GM21447 (cell line): ENCODE data around the gene HOXC9.

ENCODE experiments used
- ATAC-seq: cut with Tn5 transposase; IDR thresholded peaks from one replicate; pipeline ENCODE4 v1.9.1; 2021; ENCODE audit not compliant: unreplicated experiment

Gene HOXC9

DNA sequence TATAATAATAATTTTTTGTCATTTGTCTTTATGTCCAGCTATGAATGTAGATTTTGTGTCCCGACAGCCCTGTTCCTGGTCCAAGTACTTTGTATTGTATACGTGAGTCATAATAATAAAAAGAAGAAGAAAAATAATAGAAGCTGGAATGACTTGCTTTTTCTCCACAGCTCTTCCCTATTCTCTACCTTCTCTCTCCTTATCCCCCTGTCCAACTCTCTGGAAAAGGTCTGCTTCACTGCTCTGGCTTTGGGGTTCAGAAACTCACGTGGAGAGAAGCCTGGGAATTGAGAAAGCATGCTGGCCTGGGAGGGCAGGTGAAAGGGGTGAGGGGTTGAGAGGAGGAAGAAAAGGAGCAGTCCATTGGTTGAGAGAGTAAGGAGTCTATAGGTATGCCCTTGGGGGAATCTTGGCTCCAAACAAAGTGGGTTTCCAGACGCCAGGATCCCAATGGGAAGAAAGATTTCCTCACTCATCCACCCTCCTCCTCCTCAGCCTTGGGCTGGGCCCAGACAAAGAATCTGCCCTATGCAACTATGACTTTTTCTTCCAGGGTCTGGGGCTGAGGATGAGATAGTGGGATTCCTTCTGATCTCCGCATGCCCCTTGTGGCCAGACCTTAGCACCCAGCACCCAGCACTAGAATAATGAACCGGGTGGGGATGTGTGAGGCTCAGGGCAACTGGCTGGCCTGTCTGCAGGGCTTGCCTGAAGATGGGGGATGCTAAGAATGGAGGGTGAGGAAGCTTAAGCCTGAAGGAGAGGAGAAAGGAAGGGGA lies 12.9 kb downstream of the HOXC9 start:
- no peak for ATAC-seq

DNA sequence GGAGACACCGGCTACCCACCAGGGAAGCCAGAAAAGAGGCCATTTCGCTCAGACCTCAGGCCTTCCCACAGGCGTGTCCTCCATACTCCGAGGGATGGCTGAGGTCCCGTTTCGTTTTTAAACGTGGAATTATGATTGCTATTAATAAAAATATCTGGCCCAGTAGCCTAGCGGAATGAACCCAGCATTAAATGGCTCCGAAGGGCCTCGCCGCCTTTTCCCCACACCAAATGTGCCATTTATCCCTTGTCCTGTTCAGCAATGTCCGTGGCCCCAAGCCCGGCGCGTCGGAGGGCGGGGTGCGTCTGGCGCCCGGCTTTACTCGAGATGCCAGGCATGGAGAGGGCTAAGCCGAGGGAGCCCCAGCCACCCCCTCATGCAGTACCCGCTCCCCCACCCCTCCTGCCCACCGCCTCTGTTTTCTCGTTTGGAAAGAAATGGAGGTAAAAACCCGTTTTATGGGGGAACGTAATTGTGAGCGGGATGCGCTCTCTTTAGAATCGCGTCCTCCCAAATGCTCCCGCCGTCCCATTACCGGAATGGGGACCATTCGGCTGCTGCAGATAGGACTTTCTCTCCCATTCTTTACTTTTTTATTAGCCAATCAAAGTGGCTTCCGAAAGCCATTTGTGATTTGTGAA lies 14.5 kb downstream of the HOXC9 start:
- no peak for ATAC-seq

DNA sequence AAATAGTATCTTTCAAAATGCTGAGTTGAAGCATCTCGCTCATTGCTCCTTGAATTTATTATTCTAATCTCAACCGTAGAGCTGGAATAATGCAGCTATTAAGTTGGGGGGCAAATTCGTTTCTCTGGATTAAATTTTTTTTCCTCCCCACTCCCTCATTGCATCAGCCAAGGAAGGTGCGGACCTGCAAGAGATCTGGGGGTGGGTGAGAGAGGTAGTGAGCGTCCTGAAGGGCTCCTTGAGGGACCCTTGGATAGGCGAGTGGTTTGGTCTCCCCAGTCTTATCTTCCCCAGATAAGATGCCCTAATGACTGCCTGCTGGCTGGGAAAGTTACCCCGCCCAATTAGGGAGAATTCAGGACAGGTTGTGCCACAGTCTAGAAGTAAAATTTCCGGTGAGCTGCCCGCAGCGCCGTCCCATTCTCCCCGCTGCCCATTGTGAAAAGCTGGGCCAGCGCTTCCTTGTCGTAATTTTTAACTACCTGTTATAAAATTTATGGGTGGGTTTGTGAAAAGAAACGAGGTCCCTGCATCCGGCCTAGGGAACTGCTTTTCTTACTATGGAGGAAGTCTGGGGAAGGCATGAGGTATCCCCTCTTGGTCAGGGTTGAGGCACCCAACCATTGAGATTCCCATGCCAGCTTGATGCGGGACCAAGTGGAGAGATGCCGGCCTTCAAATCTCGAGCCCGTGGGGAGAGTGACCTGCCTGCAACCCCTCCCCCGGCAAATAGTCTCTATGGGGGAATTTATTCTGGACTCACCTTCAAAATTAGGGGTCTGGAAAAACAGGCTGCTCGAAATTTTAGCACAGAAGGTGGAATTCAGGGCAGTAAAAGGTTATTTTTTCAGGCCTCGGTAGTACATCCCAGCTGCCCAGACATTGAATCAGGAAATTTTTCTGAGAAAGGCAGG lies 15.3 kb downstream of the HOXC9 start:
- no peak for ATAC-seq

DNA sequence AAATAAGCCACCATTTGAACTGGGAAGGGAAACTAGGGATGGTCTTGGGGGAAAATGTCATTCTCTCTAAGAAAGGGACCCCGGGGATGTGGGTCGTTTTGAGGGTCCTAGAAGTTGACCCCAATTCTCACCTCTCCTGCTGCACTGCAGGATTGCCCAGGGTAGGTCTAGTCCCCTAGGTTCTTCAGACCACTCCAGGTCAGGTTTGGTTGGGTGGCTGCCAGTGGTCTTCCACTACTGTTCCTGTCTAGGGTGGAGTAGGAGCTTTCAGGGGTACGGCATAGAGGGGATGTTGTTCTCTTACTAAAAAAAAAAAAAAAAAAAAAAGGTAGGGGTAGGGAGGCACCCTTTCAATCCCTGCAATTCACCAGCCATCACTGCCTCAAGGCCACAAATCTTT lies 16.1 kb downstream of the HOXC9 start:
- ATAC-seq, result no peak

DNA sequence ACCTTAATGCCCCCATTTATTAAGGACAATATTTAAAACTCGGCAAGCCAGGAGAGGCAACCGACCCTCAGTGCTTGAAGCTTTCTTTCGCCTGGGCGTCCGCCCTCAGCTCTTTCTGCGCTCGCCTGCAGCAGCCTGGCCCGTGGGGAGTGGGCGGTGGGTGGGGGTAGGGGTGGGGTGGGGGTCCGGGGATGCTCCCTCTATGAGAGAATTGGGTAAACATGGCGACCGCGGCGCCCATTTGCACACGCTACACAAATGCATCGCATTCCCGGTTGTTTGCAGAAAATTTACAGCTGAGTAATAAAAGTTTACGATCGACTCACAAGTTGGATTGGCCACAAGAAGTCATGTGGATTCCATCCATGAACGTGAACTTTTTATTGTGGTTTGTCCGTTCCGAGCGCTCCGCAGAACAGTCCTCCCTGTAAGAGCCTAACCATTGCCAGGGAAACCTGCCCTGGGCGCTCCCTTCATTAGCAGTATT lies 16.6 kb downstream of the HOXC9 start:
- no peak for ATAC-seq

DNA sequence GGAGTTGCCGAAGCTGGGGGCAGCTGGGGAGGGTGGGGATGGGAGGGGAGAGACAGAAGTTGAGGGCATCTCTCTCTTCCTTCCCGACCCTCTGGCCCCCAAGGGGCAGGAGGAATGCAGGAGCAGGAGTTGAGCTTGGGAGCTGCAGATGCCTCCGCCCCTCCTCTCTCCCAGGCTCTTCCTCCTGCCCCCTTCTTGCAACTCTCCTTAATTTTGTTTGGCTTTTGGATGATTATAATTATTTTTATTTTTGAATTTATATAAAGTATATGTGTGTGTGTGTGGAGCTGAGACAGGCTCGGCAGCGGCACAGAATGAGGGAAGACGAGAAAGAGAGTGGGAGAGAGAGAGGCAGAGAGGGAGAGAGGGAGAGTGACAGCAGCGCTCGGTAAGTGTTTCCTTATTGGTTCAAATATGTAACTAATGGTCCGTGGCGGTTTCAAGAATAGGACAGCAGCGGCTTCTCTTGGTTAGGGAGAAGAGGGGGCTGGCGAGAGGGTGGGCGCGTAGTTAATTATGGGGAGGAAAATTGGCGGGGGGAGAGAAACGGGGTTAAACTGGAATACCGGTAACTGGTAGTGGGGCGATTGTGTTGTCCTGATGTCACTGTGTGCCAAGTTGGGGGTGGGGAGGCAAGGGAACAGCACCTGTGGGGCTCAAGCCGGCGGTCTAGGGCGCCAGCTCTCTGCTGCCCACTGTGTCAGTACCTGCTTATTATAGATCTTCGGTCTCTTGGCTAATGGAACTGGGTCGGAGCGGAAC lies 17.2 kb downstream of the HOXC9 start:
- ATAC-seq, result peak; percentile 35

DNA sequence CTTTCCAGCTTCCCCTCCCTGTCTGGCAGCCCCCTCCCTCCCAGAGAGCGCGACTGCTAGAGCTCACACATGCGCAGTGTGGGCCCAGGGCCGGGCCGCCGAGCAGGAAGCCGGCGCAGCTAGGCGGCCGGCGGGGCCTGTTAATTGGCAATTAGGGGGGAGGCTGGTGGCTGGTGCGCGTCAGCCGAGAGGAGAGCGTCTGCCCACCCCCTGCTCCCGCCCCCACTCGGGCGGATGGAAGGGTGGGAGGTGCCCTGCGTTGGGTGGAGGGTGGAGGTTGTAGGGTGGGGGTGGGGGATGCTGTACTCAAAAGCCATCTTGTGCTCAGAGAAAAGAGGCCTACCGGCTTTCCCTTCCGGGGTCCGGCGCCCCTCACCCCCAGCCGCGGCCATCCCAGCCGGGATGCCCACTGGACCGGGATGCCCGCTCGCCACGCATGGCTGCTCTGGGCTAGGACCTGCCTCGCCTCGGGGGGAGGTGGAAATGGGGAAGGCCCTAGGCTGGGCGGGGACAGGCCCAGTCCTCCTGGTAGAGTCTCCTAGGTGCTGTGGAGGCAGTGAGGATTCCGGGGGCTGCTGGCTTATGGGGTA lies 18.0 kb downstream of the HOXC9 start:
- peak; percentile 61 for ATAC-seq

DNA sequence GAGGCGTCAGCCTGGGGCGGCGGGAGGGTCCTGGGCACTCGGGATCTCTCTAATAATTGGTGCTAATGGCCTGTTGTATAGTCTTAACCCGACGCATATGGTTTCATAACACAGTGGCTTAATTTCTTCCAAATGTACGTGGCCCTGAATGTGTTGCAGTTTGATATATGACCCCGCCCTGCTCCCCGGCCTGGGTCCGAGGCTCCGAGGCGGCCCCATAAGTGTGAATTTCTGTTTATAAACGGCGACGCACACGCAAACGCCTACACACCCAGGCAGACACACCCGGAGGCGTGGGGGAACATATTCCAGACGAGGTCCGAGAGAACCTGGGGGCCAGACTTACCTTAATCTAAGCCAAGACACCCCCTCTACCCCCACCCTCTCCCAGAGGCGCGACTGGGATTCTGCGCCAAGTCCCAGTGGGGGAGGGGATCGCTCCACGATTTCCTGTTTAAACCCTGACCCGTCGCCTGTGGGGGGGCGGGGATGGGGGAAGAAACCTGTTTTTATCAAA lies 18.6 kb downstream of the HOXC9 start:
- ATAC-seq, result no peak

DNA sequence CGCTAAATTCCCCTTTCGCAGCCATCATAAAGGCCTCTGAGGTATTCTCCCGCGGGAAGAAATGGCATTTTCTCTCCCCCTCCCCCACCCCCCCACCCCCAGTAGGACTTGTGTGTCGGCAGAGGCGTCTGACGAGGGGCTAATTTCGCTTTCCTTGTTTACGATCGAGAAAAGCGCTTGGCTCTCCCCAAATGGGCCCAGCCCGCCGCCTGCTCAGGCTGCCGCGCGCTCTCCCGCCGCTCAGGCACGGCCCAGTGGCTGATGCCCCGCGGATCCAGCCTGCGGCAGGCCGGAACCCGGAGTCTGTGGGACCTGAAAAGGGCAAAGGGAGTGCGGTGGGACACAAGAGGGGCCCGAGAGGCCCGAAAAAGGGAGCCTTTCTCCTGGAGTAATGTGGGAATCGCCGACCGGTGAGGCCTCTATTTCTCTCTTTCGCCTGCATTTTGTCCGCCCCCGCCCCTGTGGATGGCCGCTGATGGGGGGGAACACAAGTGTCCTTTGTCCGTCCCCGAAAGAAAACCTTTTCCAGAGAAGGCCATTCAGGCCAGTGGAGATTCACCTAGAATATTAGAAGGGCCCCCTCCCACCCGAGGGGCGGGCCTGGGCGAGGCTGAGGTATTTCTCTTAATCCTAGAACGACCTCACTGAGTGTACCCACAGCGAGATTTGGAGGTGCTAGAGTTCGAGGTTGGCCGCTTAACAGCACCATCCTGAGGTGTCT lies 19.3 kb downstream of the HOXC9 start:
- ATAC-seq, result no peak

DNA sequence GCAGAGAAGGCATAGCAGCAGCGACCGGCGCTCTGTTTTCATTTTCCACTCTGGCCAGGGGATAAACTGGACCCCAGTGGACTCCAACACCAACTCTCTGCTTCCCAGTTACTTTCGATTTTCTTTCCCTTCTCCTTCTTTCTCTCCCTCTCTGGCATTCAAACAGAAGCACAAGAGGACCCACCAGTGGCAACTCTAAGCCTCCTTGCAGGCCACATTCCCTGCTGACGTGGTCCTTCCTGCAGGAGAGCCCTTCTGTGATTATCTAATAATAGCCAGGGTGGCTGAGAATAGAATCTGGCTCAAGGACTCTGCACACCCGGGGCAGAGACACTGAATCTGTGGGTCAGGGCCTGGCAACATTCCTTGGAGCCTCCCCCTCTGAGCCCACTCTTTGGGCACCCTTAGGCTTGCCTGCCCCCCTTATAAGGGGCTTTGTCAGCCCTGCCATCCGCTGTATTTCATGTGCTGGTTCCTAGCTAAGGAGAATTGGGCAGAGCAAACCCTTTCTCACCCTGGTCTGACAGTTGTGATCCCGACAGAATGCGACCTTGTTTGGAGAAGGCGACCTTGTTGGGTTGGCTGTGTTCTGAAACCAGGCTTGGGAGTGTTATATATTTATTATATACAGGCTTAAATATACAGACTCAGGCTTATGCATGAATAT lies 20.1 kb downstream of the HOXC9 start:
- ATAC-seq, result no peak

DNA sequence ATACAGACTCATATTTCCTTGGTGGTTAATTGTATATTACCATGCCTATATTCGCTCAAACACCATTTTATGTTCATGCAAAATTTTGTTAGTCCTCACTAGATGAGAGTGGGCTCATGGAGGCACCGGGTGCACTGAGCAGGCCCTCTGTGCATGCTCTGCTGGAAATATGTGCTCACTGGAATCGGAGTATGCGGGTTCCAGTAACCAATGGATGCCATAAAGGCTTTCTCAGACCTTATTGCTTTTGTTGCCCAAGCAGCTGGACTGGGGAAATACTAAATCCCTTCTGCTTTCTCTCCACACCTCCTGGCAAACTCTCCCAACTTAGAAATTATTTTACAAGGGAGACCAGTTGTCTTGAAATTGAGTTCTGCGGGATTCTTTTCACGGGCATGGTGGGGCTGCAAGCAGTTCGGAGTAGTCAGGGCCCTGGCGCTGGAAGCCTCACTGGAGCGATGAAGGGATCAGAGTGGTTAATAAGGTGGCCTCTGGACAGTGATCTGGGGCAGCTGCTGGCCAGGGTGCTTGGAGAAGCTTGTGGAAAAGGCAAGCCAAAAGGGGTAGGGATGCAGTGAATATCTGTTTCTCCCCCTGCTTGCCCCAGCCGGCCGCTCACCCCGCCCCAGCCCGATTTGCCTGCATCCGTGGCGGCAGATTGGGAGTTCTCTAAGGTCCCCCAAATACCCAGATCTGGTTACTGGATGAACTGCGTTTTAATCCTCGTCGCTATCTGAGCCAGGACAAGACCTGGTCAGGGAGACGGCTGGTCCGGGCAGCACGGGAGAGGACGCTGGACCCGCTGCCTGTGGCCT lies 20.8 kb downstream of the HOXC9 start:
- no peak for ATAC-seq

DNA sequence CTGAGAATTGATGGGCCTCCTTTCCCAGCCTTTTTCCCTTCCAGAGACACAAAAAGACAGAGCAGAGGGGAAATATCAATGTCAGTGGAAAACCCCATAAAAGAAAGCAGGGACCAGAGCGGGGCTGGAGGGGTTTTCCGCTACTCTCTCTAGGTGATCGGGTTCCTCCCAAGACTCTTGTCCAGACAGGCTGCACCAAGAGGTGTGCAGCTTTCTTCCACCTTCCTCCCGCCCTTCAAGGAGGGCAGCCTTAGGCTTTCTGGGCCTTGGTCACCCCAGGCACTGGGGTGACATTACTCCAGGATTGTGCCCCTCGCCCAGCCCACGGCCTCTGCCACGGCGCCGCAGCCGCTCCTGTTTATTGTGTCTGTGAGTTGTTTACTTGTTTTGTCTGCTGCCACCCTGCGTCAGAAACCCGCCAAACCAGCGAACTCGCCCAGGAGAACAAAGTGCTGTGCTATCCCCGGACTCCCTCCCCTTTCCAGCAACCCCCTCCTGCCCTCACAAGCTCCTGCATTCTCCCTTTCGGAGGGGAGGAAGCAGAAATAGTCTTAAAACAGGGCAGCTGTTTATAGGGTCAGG lies 21.6 kb downstream of the HOXC9 start:
- no peak for ATAC-seq

DNA sequence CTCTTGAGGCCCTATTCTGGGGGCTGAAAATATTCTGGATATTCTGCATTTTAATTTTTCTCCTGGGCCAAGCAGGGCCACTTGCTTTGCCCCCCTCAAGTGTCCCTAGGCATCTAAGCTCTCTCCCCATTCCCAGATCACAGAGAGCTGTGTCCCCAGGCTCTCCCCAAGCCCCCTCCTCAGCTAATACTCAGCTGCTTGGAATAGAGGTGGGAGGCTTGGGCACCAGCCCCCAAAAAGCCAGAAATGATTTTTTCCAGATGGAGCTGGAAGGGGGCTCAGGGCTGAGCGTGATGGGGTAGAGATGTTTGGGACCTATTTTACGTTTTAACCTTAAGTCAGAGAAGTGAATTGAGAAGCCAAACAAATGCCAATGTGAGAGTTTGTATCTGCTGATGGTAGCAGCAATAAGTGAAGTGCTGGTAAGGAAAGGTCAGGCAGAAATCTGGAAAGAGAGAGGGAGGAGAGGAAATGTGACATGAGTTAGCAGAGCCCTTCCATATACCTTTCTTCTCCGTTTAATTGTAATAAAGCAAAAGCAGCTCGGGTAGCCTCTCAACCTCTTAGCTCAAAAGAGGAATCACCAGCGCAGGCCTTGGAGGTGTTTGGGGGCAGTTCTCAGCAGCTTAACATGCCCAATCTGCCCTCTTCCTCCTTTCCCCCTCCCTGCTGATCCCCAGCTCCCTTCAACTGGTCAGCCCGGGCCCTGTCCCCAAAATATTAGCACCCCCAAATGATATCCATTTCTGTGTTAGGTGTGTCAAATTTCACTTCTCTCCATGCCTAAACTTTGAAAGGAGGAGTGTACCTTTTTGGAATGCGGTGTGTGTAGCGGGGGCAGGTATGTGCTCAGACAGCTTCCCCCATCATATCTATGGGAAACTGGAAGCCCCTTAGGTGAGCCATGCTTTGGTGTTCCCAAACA lies 23.3 kb downstream of the HOXC9 start:
- no peak for ATAC-seq

DNA sequence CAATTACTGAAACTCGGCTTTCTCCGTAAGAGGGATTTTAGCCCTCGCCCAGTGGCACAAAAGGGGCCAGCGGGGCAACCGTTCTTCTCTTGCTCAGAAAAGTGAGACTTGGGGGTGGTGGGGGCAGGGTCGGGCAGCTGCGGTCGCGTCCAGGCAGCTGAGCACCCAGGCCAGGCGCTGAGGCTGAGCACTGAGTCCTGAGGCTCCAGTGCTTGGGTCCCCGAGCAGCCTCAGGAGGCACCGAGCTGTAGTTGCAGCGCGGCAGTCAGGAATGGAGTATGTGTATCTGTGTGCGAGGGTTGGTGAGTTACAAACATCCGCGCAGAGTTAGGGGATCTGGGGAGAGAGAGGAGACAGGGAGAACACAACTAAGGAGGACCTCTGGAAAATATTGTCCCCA lies 24.2 kb downstream of the HOXC9 start:
- ATAC-seq, result no peak

DNA sequence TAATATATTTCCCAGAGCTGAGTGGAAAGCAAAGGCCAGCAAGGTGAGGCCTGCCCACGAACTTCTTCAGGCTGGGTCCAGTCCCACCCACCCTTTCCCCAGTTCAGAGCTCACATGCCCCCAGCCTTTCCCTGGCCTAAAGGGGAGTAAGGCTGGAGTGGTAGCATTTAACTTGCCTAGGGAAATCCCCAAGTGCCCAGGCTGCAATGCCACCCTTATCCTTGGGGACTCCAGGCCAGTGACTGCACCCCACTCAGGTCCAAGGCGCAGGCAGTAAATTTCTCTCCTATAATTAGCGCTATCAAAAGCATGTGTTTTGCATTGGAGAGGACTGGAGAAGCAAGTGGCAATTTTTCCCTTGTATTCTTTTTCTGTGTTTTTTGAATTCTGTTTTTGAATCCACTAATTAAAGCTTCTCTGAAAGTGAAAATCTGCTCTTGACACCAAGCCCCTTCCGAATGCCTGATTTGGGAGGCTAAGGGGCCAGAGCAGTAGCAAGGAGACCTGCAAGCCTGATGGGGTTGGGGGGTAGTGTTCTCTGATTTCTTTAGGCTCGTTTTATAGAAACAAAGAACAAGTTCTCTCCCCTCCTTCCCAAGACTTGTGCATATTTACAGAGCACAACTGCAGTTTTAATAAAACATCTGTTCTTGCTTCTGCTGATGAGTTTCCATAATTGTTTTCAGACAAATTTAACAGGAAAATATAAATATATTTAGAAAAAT lies 24.8 kb downstream of the HOXC9 start:
- ATAC-seq, result no peak
